Measurements from ENCODE around the gene OR51A4. TPM values are rescaled to one million over a fixed set of nuclear protein-coding genes. Genes with fewer than 3 reads are reported as not detected.

Gene OR51A4
- polyA plus RNA-seq, 1 donor, result not detected

GRCh38 chr11:4936745-4937144 is 10.7 kb downstream of the OR51A4 start:
- Histone ChIP-seq H3K36me3 (ENCODE audit: control insufficient read depth, insufficient read depth, low read length) (no peaks in the 10 kb centered on the region), H3K4me1 (ENCODE audit: control insufficient read depth, insufficient read depth, low read length) (no peaks in the 10 kb centered on the region), H3K9me3 (ENCODE audit: control insufficient read depth, low read depth, low read length) (no peaks in the 10 kb centered on the region), H3K27ac (ENCODE audit: low read length) (no peak overlapping the region), H3K4me3 (ENCODE audit: low read length) (no peak overlapping the region), H3K27me3 (ENCODE audit: control insufficient read depth, insufficient read depth, low read length) (no peaks in the 10 kb centered on the region)
- DNase-seq, result no peak
- 91% methylated on average over 3 of the region's 3 CpGs for WGBS (ENCODE audit: insufficient coverage, low lambda C conversion rate)

- H3K36me3 ChIP-seq (ENCODE audit: control insufficient read depth, insufficient read depth, low read length), result no peaks in the 10 kb centered on the region
- H3K27ac ChIP-seq (ENCODE audit: low read length), result no peak overlapping the region
- no peaks in the 10 kb centered on the region for H3K4me1 ChIP-seq (ENCODE audit: control insufficient read depth, insufficient read depth, low read length)
- DNase-seq, result no peak
- WGBS (ENCODE audit: insufficient coverage, low lambda C conversion rate), result 77% methylated on average over 4 of the region's 4 CpGs
- H3K9me3 ChIP-seq (ENCODE audit: control insufficient read depth, low read depth, low read length), result no peaks in the 10 kb centered on the region
- no peak overlapping the region for H3K4me3 ChIP-seq (ENCODE audit: low read length)
- H3K27me3 ChIP-seq (ENCODE audit: control insufficient read depth, insufficient read depth, low read length), result no peaks in the 10 kb centered on the region
Measured at GRCh38 chr11:4932751-4933150, 14.7 kb downstream of the OR51A4 start.

- no peaks in the 10 kb centered on the region for H3K36me3 ChIP-seq (ENCODE audit: control insufficient read depth, insufficient read depth, low read length)
- no peak overlapping the region for H3K27ac ChIP-seq (ENCODE audit: low read length)
- no peak for DNase-seq
- no peaks in the 10 kb centered on the region for H3K27me3 ChIP-seq (ENCODE audit: control insufficient read depth, insufficient read depth, low read length)
- H3K9me3 ChIP-seq (ENCODE audit: control insufficient read depth, low read depth, low read length), result no peaks in the 10 kb centered on the region
- H3K4me3 ChIP-seq (ENCODE audit: low read length), result no peak overlapping the region
- no peaks in the 10 kb centered on the region for H3K4me1 ChIP-seq (ENCODE audit: control insufficient read depth, insufficient read depth, low read length)
Measured at GRCh38 chr11:4926608-4927007, 20.8 kb downstream of the OR51A4 start.

GRCh38 chr11:4924239-4924638 is 23.2 kb downstream of the OR51A4 start, which contains the start of gene OR51G1:
Gene OR51G1 (minus strand): TSS chr11:4924339. CDS start chr11:4924339, 0 bp downstream.
- Histone ChIP-seq H3K36me3 (ENCODE audit: control insufficient read depth, insufficient read depth, low read length) (no peaks in the 10 kb centered on the region), H3K27ac (ENCODE audit: low read length) (no peak within 1 kb of the TSS), H3K4me3 (ENCODE audit: low read length) (no peak within 1 kb of the TSS), H3K27me3 (ENCODE audit: control insufficient read depth, insufficient read depth, low read length) (no peaks in the 10 kb centered on the region), H3K9me3 (ENCODE audit: control insufficient read depth, low read depth, low read length) (no peaks in the 10 kb centered on the region), H3K4me1 (ENCODE audit: control insufficient read depth, insufficient read depth, low read length) (no peaks in the 10 kb centered on the region)
- WGBS (ENCODE audit: insufficient coverage, low lambda C conversion rate), result no CpG with 5 or more reads among the region's 1 CpG
- no peak for DNase-seq

- Histone ChIP-seq H3K36me3 (ENCODE audit: control insufficient read depth, insufficient read depth, low read length) (no peaks in the 10 kb centered on the region), H3K27ac (ENCODE audit: low read length) (no peak overlapping the region), H3K4me3 (ENCODE audit: low read length) (no peak overlapping the region), H3K4me1 (ENCODE audit: control insufficient read depth, insufficient read depth, low read length) (no peaks in the 10 kb centered on the region), H3K27me3 (ENCODE audit: control insufficient read depth, insufficient read depth, low read length) (no peaks in the 10 kb centered on the region), H3K9me3 (ENCODE audit: control insufficient read depth, low read depth, low read length) (no peaks in the 10 kb centered on the region)
- DNase-seq, result no peak
- no CpG with 5 or more reads among the region's 1 CpG for WGBS (ENCODE audit: insufficient coverage, low lambda C conversion rate)
Measured at GRCh38 chr11:4922304-4922703, 25.1 kb downstream of the OR51A4 start.

GRCh38 chr11:4921796-4922195 is 25.6 kb downstream of the OR51A4 start:
- H3K9me3 ChIP-seq (ENCODE audit: control insufficient read depth, low read depth, low read length), result no peaks in the 10 kb centered on the region
- H3K4me1 ChIP-seq (ENCODE audit: control insufficient read depth, insufficient read depth, low read length), result no peaks in the 10 kb centered on the region
- WGBS (ENCODE audit: insufficient coverage, low lambda C conversion rate), result 88% methylated on average over 1 of the region's 1 CpG
- H3K27me3 ChIP-seq (ENCODE audit: control insufficient read depth, insufficient read depth, low read length), result no peaks in the 10 kb centered on the region
- no peaks in the 10 kb centered on the region for H3K36me3 ChIP-seq (ENCODE audit: control insufficient read depth, insufficient read depth, low read length)
- no peak overlapping the region for H3K4me3 ChIP-seq (ENCODE audit: low read length)
- H3K27ac ChIP-seq (ENCODE audit: low read length), result no peak overlapping the region
- DNase-seq, result no peak

GRCh38 chr11:4919250-4919649 is 28.2 kb downstream of the OR51A4 start, which contains the start of gene OR51G2:
Gene OR51G2 (minus strand): TSS chr11:4919350. CDS start chr11:4915663, 3,687 bp downstream.
- no peak within 1 kb of the TSS for H3K27ac ChIP-seq (ENCODE audit: low read length)
- H3K4me1 ChIP-seq (ENCODE audit: control insufficient read depth, insufficient read depth, low read length), result no peaks in the 10 kb centered on the region
- DNase-seq, result no peak
- H3K27me3 ChIP-seq (ENCODE audit: control insufficient read depth, insufficient read depth, low read length), result no peaks in the 10 kb centered on the region
- no CpG with 5 or more reads among the region's 4 CpGs for WGBS (ENCODE audit: insufficient coverage, low lambda C conversion rate)
- no peaks in the 10 kb centered on the region for H3K9me3 ChIP-seq (ENCODE audit: control insufficient read depth, low read depth, low read length)
- H3K4me3 ChIP-seq (ENCODE audit: low read length), result no peak within 1 kb of the TSS
- H3K36me3 ChIP-seq (ENCODE audit: control insufficient read depth, insufficient read depth, low read length), result no peaks in the 10 kb centered on the region

GRCh38 chr11:4916581-4916980 is 30.8 kb downstream of the OR51A4 start:
- no peak overlapping the region for H3K4me3 ChIP-seq (ENCODE audit: low read length)
- no peaks in the 10 kb centered on the region for H3K36me3 ChIP-seq (ENCODE audit: control insufficient read depth, insufficient read depth, low read length)
- no peaks in the 10 kb centered on the region for H3K9me3 ChIP-seq (ENCODE audit: control insufficient read depth, low read depth, low read length)
- H3K27me3 ChIP-seq (ENCODE audit: control insufficient read depth, insufficient read depth, low read length), result no peaks in the 10 kb centered on the region
- no peaks in the 10 kb centered on the region for H3K4me1 ChIP-seq (ENCODE audit: control insufficient read depth, insufficient read depth, low read length)
- no peak for DNase-seq
- no peak overlapping the region for H3K27ac ChIP-seq (ENCODE audit: low read length)

- H3K27ac ChIP-seq (ENCODE audit: low read length), result no peak within 1 kb of the TSS
- DNase-seq, result no peak
- H3K36me3 ChIP-seq (ENCODE audit: control insufficient read depth, insufficient read depth, low read length), result no peaks in the 10 kb centered on the region
- no peak within 1 kb of the TSS for H3K4me3 ChIP-seq (ENCODE audit: low read length)
- no peaks in the 10 kb centered on the region for H3K9me3 ChIP-seq (ENCODE audit: control insufficient read depth, low read depth, low read length)
- H3K4me1 ChIP-seq (ENCODE audit: control insufficient read depth, insufficient read depth, low read length), result no peaks in the 10 kb centered on the region
- no peaks in the 10 kb centered on the region for H3K27me3 ChIP-seq (ENCODE audit: control insufficient read depth, insufficient read depth, low read length)
Measured at GRCh38 chr11:4903484-4903883, 43.9 kb downstream of the OR51A4 start, which contains the start of gene OR51A7. Gene OR51A7 (plus strand): TSS chr11:4903783. CDS start chr11:4907370, 3,587 bp downstream.

Other genes with a start within 250 kb of the OR51A4 start
- 0.34 TPM for gene OR51E2, start 249.8 kb downstream of the OR51A4 start, polyA plus RNA-seq
- gene MMP26, start 242.8 kb downstream of the OR51A4 start, polyA plus RNA-seq, result not detected
- not detected for gene OR51F1, start 177.7 kb downstream of the OR51A4 start, polyA plus RNA-seq
- not detected for gene OR52R1, start 143.2 kb downstream of the OR51A4 start, polyA plus RNA-seq
- gene OR51F2, start 126.3 kb downstream of the OR51A4 start, polyA plus RNA-seq, result not detected
- not detected for gene OR51S1, start 98.4 kb downstream of the OR51A4 start, polyA plus RNA-seq
- gene OR51T1, start 65.7 kb downstream of the OR51A4 start, polyA plus RNA-seq, result not detected
- not detected for gene OR51A7, start 43.8 kb downstream of the OR51A4 start, polyA plus RNA-seq
- gene OR51G2, start 28.3 kb downstream of the OR51A4 start, polyA plus RNA-seq, result not detected
- not detected for gene OR51G1, start 23.3 kb downstream of the OR51A4 start, polyA plus RNA-seq
- gene OR51A2, start 8.1 kb upstream of the OR51A4 start, polyA plus RNA-seq, result not detected
- gene OR51L1, start 47.2 kb upstream of the OR51A4 start, polyA plus RNA-seq, result not detected
- not detected for gene OR52J3, start 98.9 kb upstream of the OR51A4 start, polyA plus RNA-seq
- not detected for gene OR52E2, start 112.0 kb upstream of the OR51A4 start, polyA plus RNA-seq
- not detected for gene OR52E1, start 122.0 kb upstream of the OR51A4 start, polyA plus RNA-seq
- gene OR52A5, start 190.8 kb upstream of the OR51A4 start, polyA plus RNA-seq, result not detected
- gene OR52A1, start 207.2 kb upstream of the OR51A4 start, polyA plus RNA-seq, result not detected